ENCODE data around the gene PCNX1. TPM values are rescaled to one million over a fixed set of nuclear protein-coding genes. Genes with fewer than 3 reads are reported as not detected.

PCNX1 gene
- total RNA-seq, 2 donors from 2014 or later, result 52.3 to 85.9 TPM

- H3K27ac ChIP-seq, result no peak overlapping the region
- peaks cover 5% of the 10 kb centered on the region for H3K36me3 ChIP-seq
- no peak overlapping the region for H3K4me3 ChIP-seq
- no peak for TF ChIP-seq CTCF (IDR thresholded peaks at IDR 0.05)
- DNase-seq (ENCODE audit: low spot score), result no peak
- H3K27me3 ChIP-seq (replicated peaks; ENCODE audit: insufficient read depth), result no peaks in the 10 kb centered on the region
- no peak for ATAC-seq (ENCODE audit: insufficient number of reproducible peaks, low FRiP score, low read depth)
- H3K9me3 ChIP-seq, result no peaks in the 10 kb centered on the region
- no peaks in the 10 kb centered on the region for H3K4me1 ChIP-seq (ENCODE audit: control insufficient read depth in 1 of 2, low read depth in 2 of 2)
Measured at GRCh38 chr14:70999117-70999516, 91.9 kb downstream of the PCNX1 start.

DNA sequence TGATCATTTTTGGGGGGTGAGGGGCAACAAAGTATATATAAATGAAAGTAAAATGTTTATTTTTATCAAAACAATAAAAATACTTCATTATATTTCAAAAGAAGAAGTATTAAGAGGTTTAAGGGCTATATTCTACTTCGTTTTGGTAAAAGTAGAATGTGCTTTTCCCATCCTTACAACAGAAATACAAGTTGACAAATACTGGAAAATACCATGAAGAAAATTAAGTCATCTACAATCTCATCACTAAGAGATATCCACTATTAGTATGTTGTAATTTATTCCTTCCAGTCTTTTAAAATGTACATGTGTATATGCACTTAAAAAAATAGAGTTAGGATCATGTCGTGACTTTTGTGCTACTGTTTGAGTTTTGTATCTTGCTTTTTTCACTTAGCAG lies 92.8 kb downstream of the PCNX1 start:
- TF ChIP-seq CTCF (IDR thresholded peaks at IDR 0.05), result no peak
- Histone ChIP-seq H3K27me3 (replicated peaks; ENCODE audit: insufficient read depth) (no peaks in the 10 kb centered on the region), H3K4me1 (ENCODE audit: control insufficient read depth in 1 of 2, low read depth in 2 of 2) (no peaks in the 10 kb centered on the region), H3K27ac (no peak overlapping the region), H3K9me3 (no peaks in the 10 kb centered on the region), H3K4me3 (no peak overlapping the region), H3K36me3 (peaks cover 5% of the 10 kb centered on the region)
- ATAC-seq (ENCODE audit: insufficient number of reproducible peaks, low FRiP score, low read depth) (no peak), DNase-seq (ENCODE audit: low spot score) (no peak)

DNA sequence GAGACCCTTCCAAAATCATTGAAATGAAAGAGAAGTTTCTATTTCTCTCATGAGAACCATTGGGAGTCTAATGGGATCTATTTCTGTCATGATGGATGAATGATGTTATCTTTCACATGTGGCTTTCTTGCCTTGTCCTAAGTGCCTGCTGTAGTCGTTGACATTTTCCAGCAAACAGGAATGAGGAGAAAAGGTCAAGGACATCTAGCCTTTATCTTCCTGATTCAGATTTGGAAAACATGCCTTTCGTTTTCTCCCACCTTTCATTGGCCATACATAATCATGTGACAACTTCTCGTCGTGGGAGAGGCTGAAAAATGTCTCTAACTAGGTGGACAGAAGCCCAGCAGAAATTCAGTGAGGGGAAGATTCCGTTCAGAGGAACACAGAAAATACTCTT lies 94.5 kb downstream of the PCNX1 start:
- H3K4me1 ChIP-seq (ENCODE audit: control insufficient read depth in 1 of 2, low read depth in 2 of 2), result no peaks in the 10 kb centered on the region
- H3K4me3 ChIP-seq, result no peak overlapping the region
- no peaks in the 10 kb centered on the region for H3K9me3 ChIP-seq
- TF ChIP-seq CTCF (IDR thresholded peaks at IDR 0.05), result no peak
- H3K27ac ChIP-seq, result no peak overlapping the region
- DNase-seq (ENCODE audit: low spot score) (no peak), ATAC-seq (ENCODE audit: insufficient number of reproducible peaks, low FRiP score, low read depth) (no peak)
- no peaks in the 10 kb centered on the region for H3K36me3 ChIP-seq
- H3K27me3 ChIP-seq (replicated peaks; ENCODE audit: insufficient read depth), result no peaks in the 10 kb centered on the region

DNA sequence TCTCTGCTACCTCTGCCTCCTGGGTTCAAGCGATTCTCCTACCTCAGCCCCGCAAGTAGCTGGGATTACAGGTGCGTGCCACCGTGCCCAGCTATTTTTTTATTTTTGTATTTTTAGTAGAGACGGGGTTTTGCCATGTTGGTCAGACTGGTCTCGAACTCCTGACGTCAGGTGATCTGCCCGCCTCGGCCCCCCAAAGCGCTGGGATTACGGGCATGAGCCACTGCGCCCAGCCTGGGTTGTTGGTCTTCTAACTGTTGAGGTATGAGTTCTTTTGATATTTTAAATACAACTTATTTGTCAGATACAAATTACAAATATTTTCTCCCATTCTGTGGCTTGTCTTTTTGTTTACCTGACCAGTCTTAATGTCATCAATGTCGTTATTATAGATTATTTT lies 95.9 kb downstream of the PCNX1 start:
- Histone ChIP-seq H3K4me3 (no peak overlapping the region), H3K27me3 (replicated peaks; ENCODE audit: insufficient read depth) (no peaks in the 10 kb centered on the region), H3K4me1 (ENCODE audit: control insufficient read depth in 1 of 2, low read depth in 2 of 2) (no peaks in the 10 kb centered on the region), H3K27ac (no peak overlapping the region), H3K36me3 (no peaks in the 10 kb centered on the region), H3K9me3 (no peaks in the 10 kb centered on the region)
- no peak for TF ChIP-seq CTCF (IDR thresholded peaks at IDR 0.05)
- no peak for ATAC-seq (ENCODE audit: insufficient number of reproducible peaks, low FRiP score, low read depth)
- no peak for DNase-seq (ENCODE audit: low spot score)

- no peaks in the 10 kb centered on the region for H3K4me1 ChIP-seq (ENCODE audit: control insufficient read depth in 1 of 2, low read depth in 2 of 2)
- no peaks in the 10 kb centered on the region for H3K9me3 ChIP-seq
- ATAC-seq (ENCODE audit: insufficient number of reproducible peaks, low FRiP score, low read depth) (no peak), DNase-seq (ENCODE audit: low spot score) (no peak)
- no peaks in the 10 kb centered on the region for H3K27me3 ChIP-seq (replicated peaks; ENCODE audit: insufficient read depth)
- no peaks in the 10 kb centered on the region for H3K36me3 ChIP-seq
- TF ChIP-seq CTCF (IDR thresholded peaks at IDR 0.05), result no peak
- no peak overlapping the region for H3K4me3 ChIP-seq
- no peak overlapping the region for H3K27ac ChIP-seq
Measured at GRCh38 chr14:71004481-71004880, 97.2 kb downstream of the PCNX1 start.
